HepG2 (cell line): ENCODE measurements around the gene PSMB10. TPM values are rescaled to one million over a fixed set of nuclear protein-coding genes. Genes with fewer than 3 reads are reported as not detected.
A peak's percentile ranks its signal among the peaks of the same experiment; 100 is the strongest.

ENCODE experiments used
- DR1 ChIP-seq: sonication (generic); formaldehyde crosslinking; IDR thresholded peaks from 2 replicates; pipeline ENCODE4 v1.8.0; 2021; ENCODE audit warnings: mild to moderate bottlenecking, missing genetic modification reagents, inconsistent platforms
- FOXA1 ChIP-seq, 2 experiments: fragments of 450-650 bp in 1 of 2; sonication (generic) in 1 of 2; formaldehyde crosslinking in 1 of 2; IDR thresholded peaks; 2 replicates each; pipeline versions ENCODE4 v1.4.0 to v1.6.1; 2016 to 2020; ENCODE audit warnings: missing genetic modification reagents in 1 of 2
- HMGXB4 ChIP-seq, 2 experiments: sonication (generic) in 1 of 2; formaldehyde crosslinking in 1 of 2; IDR thresholded peaks; 2 replicates each; pipeline versions ENCODE4 v1.4.0 to v1.6.1; 2018 to 2020; ENCODE audit warnings: missing genetic modification reagents in 2 of 2, borderline replicate concordance in 1 of 2, low read depth in 1 of 2, mild to moderate bottlenecking in 1 of 2, missing biosample characterization in 1 of 2
- HNRNPLL ChIP-seq: fragments of 200-400 bp; formaldehyde crosslinking; IDR thresholded peaks from 2 replicates; pipeline ENCODE4 v1.6.1; 2017; ENCODE audit warnings: mild to moderate bottlenecking, low read depth, low read length; ENCODE audit not compliant: poor library complexity, severe bottlenecking
- JUNB ChIP-seq: sonication (generic); formaldehyde crosslinking; IDR thresholded peaks from 2 replicates; pipeline ENCODE4 v1.8.0; 2022; ENCODE audit warnings: missing genetic modification reagents, mild to moderate bottlenecking, borderline replicate concordance
- PHF20 ChIP-seq: sonication (generic); formaldehyde crosslinking; IDR thresholded peaks from 2 replicates; pipeline ENCODE4 v1.5.0; 2020; ENCODE audit warnings: mild to moderate bottlenecking, missing genetic modification reagents
- SRSF1 ChIP-seq: fragments of 200-400 bp; formaldehyde crosslinking; optimal IDR thresholded peaks from 2 replicates; pipeline ENCODE3; 2017; ENCODE audit warnings: mild to moderate bottlenecking, low read depth, low read length, moderate library complexity
- STAT5B ChIP-seq: sonication (generic); formaldehyde crosslinking; IDR thresholded peaks from 2 replicates; pipeline ENCODE4 v1.4.0; 2020; ENCODE audit warnings: missing genetic modification reagents
- TEAD3 ChIP-seq: optimal IDR thresholded peaks from 2 replicates; pipeline ENCODE3; 2016; ENCODE audit warnings: borderline replicate concordance
- TP53 ChIP-seq: sonication (generic); formaldehyde crosslinking; conservative IDR thresholded peaks from 2 replicates; pipeline ENCODE4 v1.4.0; 2020; ENCODE audit warnings: missing genetic modification reagents
- ZIK1 ChIP-seq: sonication (generic); formaldehyde crosslinking; IDR thresholded peaks from 2 replicates; pipeline ENCODE4 v1.5.0; 2020; ENCODE audit warnings: mild to moderate bottlenecking, low read depth, missing genetic modification reagents, borderline replicate concordance
- ZMYM3 ChIP-seq: sonication (generic); formaldehyde crosslinking; IDR thresholded peaks from 2 replicates; pipeline ENCODE4 v1.5.1; 2020; ENCODE audit warnings: mild to moderate bottlenecking, missing genetic modification reagents
- ZNF12 ChIP-seq: sonication (generic); formaldehyde crosslinking; IDR thresholded peaks from 2 replicates; pipeline ENCODE4 v1.5.0; 2020; ENCODE audit warnings: missing genetic modification reagents
- ZNF256 ChIP-seq: sonication (generic); formaldehyde crosslinking; conservative IDR thresholded peaks from 2 replicates; pipeline ENCODE4 v1.4.0; 2020; ENCODE audit warnings: missing genetic modification reagents
- ZNF350 ChIP-seq: sonication (generic); formaldehyde crosslinking; IDR thresholded peaks from 2 replicates; pipeline ENCODE4 v1.4.0; 2020; ENCODE audit warnings: mild to moderate bottlenecking, low read depth, missing genetic modification reagents, borderline replicate concordance
- ZNF546 ChIP-seq: sonication (generic); formaldehyde crosslinking; conservative IDR thresholded peaks from 2 replicates; pipeline ENCODE4 v1.8.1; 2023; ENCODE audit warnings: mild to moderate bottlenecking, missing genetic modification reagents
- ZNF558 ChIP-seq: sonication (generic); formaldehyde crosslinking; IDR thresholded peaks from 2 replicates; pipeline ENCODE4 v1.9.0; 2022; ENCODE audit warnings: mild to moderate bottlenecking, missing genetic modification reagents, borderline replicate concordance
- ZNF562 ChIP-seq: sonication (generic); formaldehyde crosslinking; IDR thresholded peaks from 2 replicates; pipeline ENCODE4 v1.8.0; 2022; ENCODE audit warnings: missing genetic modification reagents, borderline replicate concordance
- ZNF678 ChIP-seq: sonication (generic); formaldehyde crosslinking; IDR thresholded peaks from 2 replicates; pipeline ENCODE4 v1.4.0; 2020; ENCODE audit warnings: mild to moderate bottlenecking, missing genetic modification reagents
- ZSCAN5A ChIP-seq: sonication (generic); formaldehyde crosslinking; IDR thresholded peaks from 2 replicates; pipeline ENCODE4 v1.8.0; 2022; ENCODE audit warnings: mild to moderate bottlenecking, missing genetic modification reagents, borderline replicate concordance
- ZXDC ChIP-seq: sonication (generic); formaldehyde crosslinking; IDR thresholded peaks from 2 replicates; pipeline ENCODE4 v1.5.0; 2020; ENCODE audit warnings: mild to moderate bottlenecking, missing genetic modification reagents
- polyA plus RNA-seq, 8 experiments: library from polyadenylated mRNA; depleted of rRNA in 3 of 8; stranded (reverse) in 7 of 8; unstranded in 1 of 8; fragments of >200 nt; fragmentation: Illumina TruSeq in 4 of 8; extraction: Trizol in 4 of 8; gene quantifications; 2 replicates each; pipeline versions ENCODE4 v1.2.1 to v1.2.3, GENCODE V29; 2011 to 2016; ENCODE audit warnings: low read depth in 4 of 8, missing spikeins in 1 of 8, mixed read lengths in 1 of 8; ENCODE audit not compliant: insufficient read depth in 1 of 8
- total RNA-seq, 5 experiments: library from RNA; depleted of rRNA; stranded (reverse); fragments of >200 nt; fragmentation: Illumina TruSeq; extraction: Trizol; gene quantifications; 2 replicates each; pipeline ENCODE4 v1.2.3, GENCODE V29; 2016; ENCODE audit warnings: low read depth in 1 of 5

The PSMB10 gene
- total and polyA plus RNA-seq, 2 of the 13 experiments (the other 11 are each of a cell fraction or from before 2014, with no cell fraction given): 12.7 to 65.9 TPM

- TF ChIP-seq HMGXB4 (CRISPR knock-in tag; IDR thresholded peaks at IDR 0.05; ENCODE audit: borderline replicate concordance in 1 of 2, low read depth in 1 of 2) (no peak), SRSF1 (no peak), ZSCAN5A (CRISPR knock-in tag) (0 out of 2 replicates have a peak, but pooled peaks have one; percentile 45), ZNF546 (no peak), ZNF562 (CRISPR knock-in tag) (no peak), ZNF256 (CRISPR knock-in tag) (no peak), STAT5B (CRISPR knock-in tag) (no peak), ZNF678 (CRISPR knock-in tag) (no peak), ZXDC (CRISPR knock-in tag) (peak; percentile 64; the same call in 1 of the 2 replicates), DR1 (CRISPR knock-in tag) (no peak), TEAD3 (CRISPR knock-in tag) (no peak), ZIK1 (CRISPR knock-in tag) (no peak), ZNF350 (no peak), TP53 (CRISPR knock-in tag) (no peak), ZNF12 (CRISPR knock-in tag) (no peak), PHF20 (no peak), ZMYM3 (CRISPR knock-in tag) (no peak), ZNF558 (CRISPR knock-in tag) (no peak), FOXA1 (IDR thresholded peaks at IDR 0.05) (no peak), FOXA1 (CRISPR knock-in tag; IDR thresholded peaks at IDR 0.05) (no peak), JUNB (CRISPR knock-in tag) (no peak), HNRNPLL (no peak)
These were observed 2.1 kb downstream of the PSMB10 start (continued) for GRCh38 chr16:67934306-67935100.
